Dermis lymphatic vessel endothelial cell (primary cell): ENCODE measurements around the gene SPDYE1. TPM values are rescaled to one million over a fixed set of nuclear protein-coding genes. Genes with fewer than 3 reads are reported as not detected.

Source experiments
- total RNA-seq: library from RNA; depleted of rRNA; stranded (reverse); fragments of >200 nt; gene quantifications from 2 replicates; pipeline ENCODE4 v1.2.1, GENCODE V29; 2014

SPDYE1 gene, protein sequence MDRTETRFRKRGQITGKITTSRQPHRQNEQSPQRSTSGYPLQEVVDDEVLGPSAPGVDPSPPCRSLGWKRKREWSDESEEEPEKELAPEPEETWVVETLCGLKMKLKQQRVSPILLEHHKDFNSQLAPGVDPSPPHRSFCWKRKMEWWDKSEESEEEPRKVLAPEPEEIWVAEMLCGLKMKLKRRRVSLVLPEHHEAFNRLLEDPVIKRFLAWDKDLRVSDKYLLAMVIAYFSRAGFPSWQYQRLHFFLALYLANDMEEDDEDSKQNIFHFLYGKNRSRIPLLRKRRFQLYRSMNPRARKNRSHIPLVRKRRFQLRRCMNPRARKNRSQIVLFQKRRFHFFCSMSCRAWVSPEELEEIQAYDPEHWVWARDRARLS
- total RNA-seq: not detected in 2 replicates

DNA sequence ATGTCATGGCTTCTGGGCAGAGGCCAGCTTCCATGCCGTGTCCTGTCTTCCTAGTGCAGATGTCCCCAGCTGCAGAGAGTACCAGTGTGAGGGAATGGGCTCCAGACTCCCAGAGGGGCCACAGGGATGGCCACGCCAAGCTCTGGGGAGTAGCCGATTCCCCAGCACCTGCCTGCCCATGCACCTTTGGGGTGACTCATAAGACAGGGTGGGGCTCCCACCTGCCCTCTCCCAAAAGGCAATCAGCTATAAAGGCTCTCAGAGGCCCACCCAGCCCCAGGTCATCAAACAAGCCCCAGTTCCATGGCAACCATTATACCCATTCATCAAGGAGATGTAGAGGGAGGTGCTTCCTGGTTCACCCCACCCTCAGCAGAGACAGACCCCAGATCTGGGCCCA is at the start of gene SPDYE1:
Gene SPDYE1, plus strand, starts transcription at position 366 of the 400 bp plus-strand sequence. CDS start 2,053 bp downstream, outside the sequence.

DNA sequence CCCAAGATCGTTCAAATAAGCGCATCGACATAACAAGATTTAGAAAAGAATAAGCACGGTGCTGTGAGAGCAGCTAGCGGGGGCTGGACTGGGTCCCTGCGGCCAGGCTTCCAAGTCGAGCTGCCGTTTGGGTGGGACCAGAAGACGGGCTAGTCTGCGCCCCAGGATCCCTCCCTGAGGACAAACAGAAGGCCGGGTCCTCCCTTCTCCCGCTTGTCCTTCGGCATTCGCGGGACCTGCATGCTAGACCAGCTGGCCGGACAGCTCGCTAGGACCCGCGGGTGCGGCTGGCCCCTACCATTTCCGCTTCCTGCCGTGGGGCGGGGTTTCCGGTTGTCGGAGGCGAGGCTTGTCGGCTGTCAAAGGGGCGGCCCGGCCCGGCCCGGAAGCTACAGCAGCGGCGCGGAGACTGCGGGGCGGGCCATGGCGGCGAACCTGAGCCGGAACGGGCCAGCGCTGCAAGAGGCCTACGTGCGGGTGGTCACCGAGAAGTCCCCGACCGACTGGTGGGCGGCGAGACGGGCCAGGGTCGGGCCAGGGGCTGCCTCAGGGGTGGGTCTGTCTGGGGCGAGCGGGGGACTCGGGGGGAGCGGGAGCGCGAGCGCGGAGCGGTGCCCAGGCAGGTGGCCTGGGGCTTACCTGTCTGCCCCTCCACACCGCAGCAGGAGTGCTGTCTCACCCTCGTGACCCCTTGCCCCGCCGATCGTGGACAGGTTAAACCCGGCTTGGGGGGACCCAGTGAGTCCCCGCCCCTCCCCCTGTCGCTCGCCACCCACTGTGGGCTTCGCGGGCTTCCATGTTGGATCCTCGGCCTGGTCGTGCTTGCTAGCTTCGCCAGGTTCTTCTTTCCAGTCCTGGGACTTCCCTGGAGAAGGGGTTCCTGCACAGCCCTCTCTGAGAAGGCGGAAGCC is 46.9 kb downstream of the SPDYE1 start, which contains the start of gene DBNL:
Gene DBNL, plus strand, starts transcription at position 388 of the 911 bp plus-strand sequence. Its CDS starts 36 bp downstream, at position 424.

Other genes starting within 250 kb of the SPDYE1 start
- gene BLVRA, start 239.2 kb upstream of the SPDYE1 start, total RNA-seq: 22.3 and 22.8 TPM in 2 replicates
- gene MRPS24, start 128.4 kb upstream of the SPDYE1 start, total RNA-seq: 48.7 and 59.5 TPM in 2 replicates
- 20.5 and 23.1 TPM in 2 replicates for gene URGCP, start 91.3 kb upstream of the SPDYE1 start, total RNA-seq
- 3.8 and 5.3 TPM in 2 replicates for gene UBE2D4, start 71.5 kb upstream of the SPDYE1 start, total RNA-seq
- gene DBNL, start 46.8 kb downstream of the SPDYE1 start, total RNA-seq: 99.4 and 116 TPM in 2 replicates
- not detected in 2 replicates for gene PGAM2, start 67.7 kb downstream of the SPDYE1 start, total RNA-seq
- gene POLM, start 84.6 kb downstream of the SPDYE1 start, total RNA-seq: 5.6 and 7.1 TPM in 2 replicates
- 10.2 and 14.4 TPM in 2 replicates for gene AEBP1, start 106.4 kb downstream of the SPDYE1 start, total RNA-seq
- 28.0 and 44.7 TPM in 2 replicates for gene POLD2, start 125.7 kb downstream of the SPDYE1 start, total RNA-seq
- gene MYL7, start 143.4 kb downstream of the SPDYE1 start, total RNA-seq: not detected in 2 replicates
- 0.09 and 0.22 TPM in 2 replicates for gene GCK, start 191.5 kb downstream of the SPDYE1 start, total RNA-seq
- gene YKT6, start 203.1 kb downstream of the SPDYE1 start, total RNA-seq: 68.6 and 94.1 TPM in 2 replicates